ENCODE data around the gene KRT79.
A peak's percentile ranks its signal among the peaks of the same experiment; 100 is the strongest.
"Not testable (repeated sequence)": the region's sequence is repeated elsewhere in the genome, so short reads cannot be mapped to it uniquely, and the experiment has no call there.

KRT79 gene

GRCh38 chr12:52801773-52802172 lies 32.3 kb downstream of the KRT79 start:
- DNase-seq, result no peak

- DNase-seq, result no peak
These were observed 33.7 kb downstream of the KRT79 start for GRCh38 chr12:52800259-52800917.

GRCh38 chr12:52799505-52800211 lies 34.5 kb downstream of the KRT79 start:
- no peak for DNase-seq

GRCh38 chr12:52798671-52799504 lies 35.2 kb downstream of the KRT79 start:
- DNase-seq, result no peak

- no peak for DNase-seq
These were observed 36.0 kb downstream of the KRT79 start for GRCh38 chr12:52798003-52798670.

- DNase-seq, result no peak
These were observed 36.6 kb downstream of the KRT79 start for GRCh38 chr12:52797529-52797894.

GRCh38 chr12:52796839-52797528 lies 37.1 kb downstream of the KRT79 start:
- no peak for DNase-seq

- DNase-seq, result no peak
These were observed 37.7 kb downstream of the KRT79 start for GRCh38 chr12:52796429-52796794.

GRCh38 chr12:52795694-52796428 lies 38.2 kb downstream of the KRT79 start, which contains the start of gene KRT3:
KRT3 (minus strand) TSS chr12:52796117; CDS start chr12:52796042, 75 bp downstream.
- DNase-seq, result no peak

- DNase-seq, result not testable (repeated sequence)
These were observed 38.8 kb downstream of the KRT79 start for GRCh38 chr12:52795332-52795674.

- peak; percentile 22 for DNase-seq
These were observed 39.4 kb downstream of the KRT79 start for GRCh38 chr12:52794479-52795331.

- DNase-seq, result no peak
These were observed 41.7 kb downstream of the KRT79 start for GRCh38 chr12:52792185-52793029.

GRCh38 chr12:52791271-52792184 lies 42.6 kb downstream of the KRT79 start:
- DNase-seq, result no peak

GRCh38 chr12:52790427-52791270 lies 43.5 kb downstream of the KRT79 start:
- DNase-seq, result no peak

- no peak for DNase-seq
These were observed 44.3 kb downstream of the KRT79 start for GRCh38 chr12:52789637-52790426.

- DNase-seq, result no peak
These were observed 45.1 kb downstream of the KRT79 start for GRCh38 chr12:52788876-52789636.

All from MV-4-11 (cell line).